ENCODE results near the gene NECAB2.

NECAB2 gene

GRCh38 chr16:84033251-84034195 lies 65.5 kb downstream of the NECAB2 start:
- Histone ChIP-seq H3K9me3 (peaks cover 52% of the 10 kb centered on the region), H3K9ac (no peak overlapping the region), H3K27ac (no peak overlapping the region), H3K4me2 (no peak overlapping the region), H3K4me3 (no peak overlapping the region), H3K4me1 (peaks cover 19% of the 10 kb centered on the region), H4K20me1 (peaks cover 13% of the 10 kb centered on the region), H3K36me3 (no peaks in the 10 kb centered on the region), H3K27me3 (peaks cover 5% of the 10 kb centered on the region; the same call in 1 of the 2 replicates)
- TF ChIP-seq Cebpa-rat (IDR thresholded peaks at IDR 0.05), result no peak

GRCh38 chr16:84034516-84034915 lies 66.5 kb downstream of the NECAB2 start:
- TF ChIP-seq Cebpa-rat (IDR thresholded peaks at IDR 0.05), result no peak
- peaks cover 9% of the 10 kb centered on the region for H3K4me1 ChIP-seq
- no peak overlapping the region for H3K9ac ChIP-seq
- no peak overlapping the region for H3K4me3 ChIP-seq
- H3K9me3 ChIP-seq, result peaks cover 52% of the 10 kb centered on the region
- peaks cover 3% of the 10 kb centered on the region for H4K20me1 ChIP-seq
- no peaks in the 10 kb centered on the region for H3K36me3 ChIP-seq
- no peak overlapping the region for H3K27ac ChIP-seq
- H3K27me3 ChIP-seq, result peaks cover 5% of the 10 kb centered on the region; the same call in 1 of the 2 replicates
- no peak overlapping the region for H3K4me2 ChIP-seq

GRCh38 chr16:84036131-84036530 lies 68.1 kb downstream of the NECAB2 start:
- Histone ChIP-seq H3K4me3 (no peak overlapping the region), H3K9ac (no peak overlapping the region), H3K4me2 (no peak overlapping the region), H3K36me3 (no peaks in the 10 kb centered on the region), H3K27me3 (no peaks in the 10 kb centered on the region), H4K20me1 (no peaks in the 10 kb centered on the region), H3K4me1 (peaks cover 3% of the 10 kb centered on the region; the same call in 1 of the 2 replicates), H3K9me3 (peaks cover 37% of the 10 kb centered on the region), H3K27ac (no peak overlapping the region)
- TF ChIP-seq Cebpa-rat (IDR thresholded peaks at IDR 0.05), result no peak

GRCh38 chr16:84036982-84037425 lies 69.0 kb downstream of the NECAB2 start:
- no peak overlapping the region for H3K27ac ChIP-seq
- no peak overlapping the region for H3K4me2 ChIP-seq
- no peak overlapping the region for H3K9ac ChIP-seq
- H3K9me3 ChIP-seq, result peaks cover 28% of the 10 kb centered on the region
- no peak overlapping the region for H3K4me3 ChIP-seq
- no peaks in the 10 kb centered on the region for H4K20me1 ChIP-seq
- no peak for TF ChIP-seq Cebpa-rat (IDR thresholded peaks at IDR 0.05)
- no peaks in the 10 kb centered on the region for H3K36me3 ChIP-seq
- no peaks in the 10 kb centered on the region for H3K27me3 ChIP-seq
- H3K4me1 ChIP-seq, result peaks cover 5% of the 10 kb centered on the region; the same call in 1 of the 2 replicates

GRCh38 chr16:84038469-84038868 lies 70.4 kb downstream of the NECAB2 start:
- no peak overlapping the region for H3K9ac ChIP-seq
- H3K4me3 ChIP-seq, result no peak overlapping the region
- peaks cover 14% of the 10 kb centered on the region for H3K4me1 ChIP-seq
- TF ChIP-seq Cebpa-rat (IDR thresholded peaks at IDR 0.05), result no peak
- H3K36me3 ChIP-seq, result no peaks in the 10 kb centered on the region
- no peaks in the 10 kb centered on the region for H4K20me1 ChIP-seq
- no peaks in the 10 kb centered on the region for H3K27me3 ChIP-seq
- peaks cover 25% of the 10 kb centered on the region for H3K9me3 ChIP-seq
- H3K4me2 ChIP-seq, result no peak overlapping the region
- no peak overlapping the region for H3K27ac ChIP-seq

GRCh38 chr16:84039696-84040095 lies 71.7 kb downstream of the NECAB2 start:
- H3K4me1 ChIP-seq, result peaks cover 21% of the 10 kb centered on the region
- H3K27me3 ChIP-seq, result no peaks in the 10 kb centered on the region
- no peak overlapping the region for H3K9ac ChIP-seq
- no peak overlapping the region for H3K4me2 ChIP-seq
- H4K20me1 ChIP-seq, result peaks cover 11% of the 10 kb centered on the region; the same call in 1 of the 2 replicates
- H3K36me3 ChIP-seq, result no peaks in the 10 kb centered on the region
- H3K27ac ChIP-seq, result no peak overlapping the region
- H3K9me3 ChIP-seq, result peaks cover 19% of the 10 kb centered on the region
- no peak for TF ChIP-seq Cebpa-rat (IDR thresholded peaks at IDR 0.05)
- H3K4me3 ChIP-seq, result no peak overlapping the region

GRCh38 chr16:84040226-84040822 lies 72.3 kb downstream of the NECAB2 start:
- no peak for TF ChIP-seq Cebpa-rat (IDR thresholded peaks at IDR 0.05)
- Histone ChIP-seq H3K27me3 (no peaks in the 10 kb centered on the region), H3K27ac (no peak overlapping the region), H3K9me3 (peaks cover 13% of the 10 kb centered on the region), H3K4me2 (no peak overlapping the region), H3K4me1 (peaks cover 21% of the 10 kb centered on the region), H3K4me3 (no peak overlapping the region), H3K36me3 (no peaks in the 10 kb centered on the region), H3K9ac (no peak overlapping the region), H4K20me1 (peaks cover 15% of the 10 kb centered on the region; the same call in 1 of the 2 replicates)

GRCh38 chr16:84040823-84041820 lies 73.1 kb downstream of the NECAB2 start:
- Histone ChIP-seq H3K36me3 (no peaks in the 10 kb centered on the region), H3K9me3 (peaks cover 5% of the 10 kb centered on the region), H3K4me3 (no peak overlapping the region), H3K4me2 (no peak overlapping the region), H3K27me3 (no peaks in the 10 kb centered on the region), H3K9ac (no peak overlapping the region), H3K4me1 (peaks cover 21% of the 10 kb centered on the region), H4K20me1 (peaks cover 15% of the 10 kb centered on the region; the same call in 1 of the 2 replicates), H3K27ac (no peak overlapping the region)
- TF ChIP-seq Cebpa-rat (IDR thresholded peaks at IDR 0.05), result no peak

- H3K9ac ChIP-seq, result no peak overlapping the region
- TF ChIP-seq Cebpa-rat (IDR thresholded peaks at IDR 0.05), result no peak
- no peaks in the 10 kb centered on the region for H3K36me3 ChIP-seq
- H3K4me3 ChIP-seq, result no peak overlapping the region
- H3K9me3 ChIP-seq, result no peaks in the 10 kb centered on the region
- peaks cover 15% of the 10 kb centered on the region; the same call in 1 of the 2 replicates for H4K20me1 ChIP-seq
- no peak overlapping the region for H3K27ac ChIP-seq
- peaks cover 21% of the 10 kb centered on the region for H3K4me1 ChIP-seq
- no peak overlapping the region for H3K4me2 ChIP-seq
- H3K27me3 ChIP-seq, result no peaks in the 10 kb centered on the region
Observed at GRCh38 chr16:84041881-84042280, 73.8 kb downstream of the NECAB2 start.

All from BLaER1 (cell line).